A549 (cell line): Measurements from ENCODE around the gene CFAP100. TPM values are rescaled to one million over a fixed set of nuclear protein-coding genes. Genes with fewer than 3 reads are reported as not detected.

Experiments used
- ATAC-seq, 2 experiments: fragments of 200-7000 bp in 1 of 2; fragments of >200 bp in 1 of 2; cut with Nextera tagmentation in 1 of 2; cut with Tn5 transposase in 1 of 2; 3 replicates each; pipeline versions ENCODE4 v1.8.0 to v1.9.1; 2018 to 2020; ENCODE audit warnings: mild to moderate bottlenecking in 1 of 2, moderate library complexity in 1 of 2
- CTCF ChIA-PET: fragments of 300-600 bp; sonication (Branson Sonifier 250); formaldehyde crosslinking; extraction: SDS; loops from one replicate; lab custom pipeline; 2021; ENCODE audit warnings: antibody characterized with exemption, inconsistent platforms; lab: Yijun Ruan, JAX
- POLR2A ChIA-PET: fragments of 350-600 bp; formaldehyde crosslinking; extraction: SDS; loops from one replicate; lab custom pipeline; 2021; ENCODE audit warnings: antibody characterized with exemption, inconsistent platforms; lab: Yijun Ruan, JAX
- DNase-seq, 2 experiments: peaks; one replicate each; pipeline versions ENCODE4 v3.0.0 to v3.0.0-alpha.2; 2011 to 2016; ENCODE audit warnings: low read depth in 1 of 2, low spot score in 1 of 2
- FAIRE-seq: peaks from 2 replicates; lab custom pipeline; 2011; peaks lifted over from hg19 to GRCh38; lab: Jason Lieb, UNC
- H3K27ac ChIP-seq, 2 experiments: fragments of >200 bp; sonication (Bioruptor Twin); formaldehyde crosslinking; 3 replicates each; pipeline ENCODE4 v1.5.1; 2016 to 2017
- H3K4me1 ChIP-seq: fragments of >200 bp; sonication (Bioruptor Twin); formaldehyde crosslinking; 3 replicates; pipeline ENCODE4 v1.6.1; 2016
- H3K4me2 ChIP-seq: fragments of >200 bp; sonication (Bioruptor Twin); formaldehyde crosslinking; 3 replicates; pipeline ENCODE4 v1.6.1; 2016
- H3K4me3 ChIP-seq: fragments of >200 bp; sonication (Bioruptor Twin); formaldehyde crosslinking; 3 replicates; pipeline ENCODE4 v1.5.1; 2016
- H3K9me3 ChIP-seq: fragments of >200 bp; sonication (Bioruptor Twin); formaldehyde crosslinking; 3 replicates; pipeline ENCODE4 v1.6.1; 2016
- BHLHE40 ChIP-seq: IDR thresholded peaks from 2 replicates; pipeline ENCODE4 v1.6.1; 2012; ENCODE audit warnings: low read depth, low read length, inconsistent platforms
- CBX2 ChIP-seq: fragments of 200-600 bp; sonication (generic); IDR thresholded peaks from 2 replicates; pipeline ENCODE4 v1.6.1; 2016; ENCODE audit warnings: low read depth, mild to moderate bottlenecking, borderline replicate concordance
- CBX8 ChIP-seq: fragments of 200-600 bp; sonication (generic); IDR thresholded peaks from 2 replicates; pipeline ENCODE4 v1.6.1; 2016
- CEBPB ChIP-seq, 2 experiments: fragments of >200 bp in 1 of 2; sonication (Bioruptor Twin) in 1 of 2; formaldehyde crosslinking in 1 of 2; IDR thresholded peaks; 2 replicates each; pipeline ENCODE4 v1.6.1; 2012 to 2016
- CHD2 ChIP-seq: fragments of 150-350 bp; IDR thresholded peaks from 2 replicates; pipeline ENCODE4 v1.6.1; 2014; ENCODE audit warnings: low read length; ENCODE audit not compliant: partially characterized antibody
- EHMT2 ChIP-seq: fragments of 200-600 bp; sonication (generic); IDR thresholded peaks from 2 replicates; pipeline ENCODE4 v1.6.1; 2016; ENCODE audit warnings: antibody characterized with exemption, low read depth, mild to moderate bottlenecking, moderate library complexity
- ESRRA ChIP-seq: fragments of 150-350 bp; IDR thresholded peaks from 2 replicates; pipeline ENCODE4 v1.6.1; 2014; ENCODE audit warnings: mild to moderate bottlenecking, low read length, borderline replicate concordance
- FOXS1 ChIP-seq: fragments of 250-450 bp; sonication (Bioruptor Pico); IDR thresholded peaks from 2 replicates; pipeline ENCODE4 v1.5.0; 2020; ENCODE audit warnings: mild to moderate bottlenecking, moderate library complexity
- HOXA7 ChIP-seq: fragments of 250-450 bp; sonication (Bioruptor Pico); IDR thresholded peaks from 2 replicates; pipeline ENCODE4 v1.5.0; 2020; ENCODE audit warnings: mild to moderate bottlenecking, moderate library complexity
- JUN ChIP-seq, 2 experiments: fragments of >200 bp; sonication (Bioruptor Twin); formaldehyde crosslinking; IDR thresholded peaks; 2 replicates in 1 of 2; 3 replicates in 1 of 2; pipeline ENCODE4 v1.6.1; 2016 to 2017
- KDM5A ChIP-seq: fragments of 200-600 bp; sonication (generic); IDR thresholded peaks from 2 replicates; pipeline ENCODE4 v1.6.1; 2016; ENCODE audit warnings: antibody characterized with exemption, mild to moderate bottlenecking
- MAFK ChIP-seq: fragments of 450-650 bp; IDR thresholded peaks from 2 replicates; pipeline ENCODE4 v1.6.1; 2014; ENCODE audit not compliant: partially characterized antibody
- MYC ChIP-seq: IDR thresholded peaks from 2 replicates; pipeline ENCODE4 v1.6.1; 2012; ENCODE audit warnings: mild to moderate bottlenecking, inconsistent platforms, low read length, improper control_type of control experiment, borderline replicate concordance
- PHF8 ChIP-seq: fragments of 200-600 bp; sonication (generic); IDR thresholded peaks from 2 replicates; pipeline ENCODE4 v1.6.1; 2016; ENCODE audit warnings: low read depth, mild to moderate bottlenecking, antibody characterized with exemption, moderate library complexity, borderline replicate concordance
- POLR2A ChIP-seq: IDR thresholded peaks from 2 replicates; pipeline ENCODE4 v1.6.1; 2012; ENCODE audit warnings: mild to moderate bottlenecking, low read length
- POLR2AphosphoS2 ChIP-seq: conservative IDR thresholded peaks from 2 replicates; pipeline ENCODE4 v1.6.1; 2012; ENCODE audit warnings: low read length, improper control_type of control experiment, inconsistent platforms
- RCOR1 ChIP-seq: fragments of 150-350 bp; IDR thresholded peaks from 2 replicates; pipeline ENCODE4 v1.6.1; 2014; ENCODE audit warnings: antibody characterized with exemption, low read length, low read depth
- RFX5 ChIP-seq: fragments of 450-650 bp; IDR thresholded peaks from 2 replicates; pipeline ENCODE4 v1.7.1; 2014; ENCODE audit warnings: antibody characterized with exemption, mild to moderate bottlenecking, moderate library complexity
- RNF2 ChIP-seq: fragments of 200-600 bp; sonication (generic); IDR thresholded peaks from 2 replicates; pipeline ENCODE4 v1.6.1; 2016; ENCODE audit warnings: low read depth, mild to moderate bottlenecking, antibody characterized with exemption, moderate library complexity, borderline replicate concordance
- SMC3 ChIP-seq: fragments of >200 bp; sonication (Bioruptor Twin); formaldehyde crosslinking; IDR thresholded peaks from 3 replicates; pipeline ENCODE4 v1.6.1; 2018; ENCODE audit warnings: inconsistent platforms
- TFCP2L1 ChIP-seq: fragments of 250-450 bp; sonication (Bioruptor Pico); IDR thresholded peaks from 2 replicates; pipeline ENCODE4 v1.5.0; 2021; ENCODE audit warnings: mild to moderate bottlenecking
- ZC3H11A ChIP-seq: fragments of 450-650 bp; IDR thresholded peaks from 2 replicates; pipeline ENCODE4 v1.6.1; 2014; ENCODE audit warnings: antibody characterized with exemption, mild to moderate bottlenecking
- ZSCAN20 ChIP-seq: fragments of 250-450 bp; sonication (Bioruptor Pico); IDR thresholded peaks from 2 replicates; pipeline ENCODE4 v1.8.0; 2022; ENCODE audit warnings: mild to moderate bottlenecking, moderate library complexity
- WGBS: methylation state at CpG from one replicate; pipeline ENCODE4 v1.1.6; 2017; ENCODE audit errors: missing lambda C conversion rate; 5-methylcytosine and 5-hydroxymethylcytosine counted together
- polyA plus RNA-seq, 4 experiments: library from polyadenylated mRNA; depleted of rRNA in 3 of 4; stranded (reverse); fragments of >200 nt; fragmentation: RNase III in 1 of 4; extraction: RNeasy Plus Mini Kit Qiagen cat#74134 plus additional on column Dnase treatment in 1 of 4; gene quantifications; 2 replicates in 3 of 4; 3 replicates in 1 of 4; pipeline ENCODE4 v1.2.3, GENCODE V29; 2011 to 2017
- TF ChIP-seq, protein P1 (sequence below): fragments of 250-450 bp; sonication (Bioruptor Pico); IDR thresholded peaks from 2 replicates; pipeline ENCODE4 v1.5.0; 2021; ENCODE audit warnings: mild to moderate bottlenecking, moderate library complexity, borderline replicate concordance
- TF ChIP-seq, protein P2 (sequence below): fragments of >200 bp; sonication (Bioruptor Twin); formaldehyde crosslinking; IDR thresholded peaks from 2 replicates; pipeline ENCODE4 v1.6.1; 2016
- TF ChIP-seq, protein P3 (sequence below): IDR thresholded peaks from 2 replicates; pipeline ENCODE4 v1.6.1; 2012
- TF ChIP-seq, protein P4 (sequence below): fragments of 250-450 bp; sonication (Bioruptor Pico); IDR thresholded peaks from 2 replicates; pipeline ENCODE4 v1.5.0; 2020; ENCODE audit warnings: low read depth, mild to moderate bottlenecking, moderate library complexity
- TF ChIP-seq, protein P5 (sequence below): fragments of >200 bp; sonication (Bioruptor Twin); formaldehyde crosslinking; IDR thresholded peaks from 3 replicates; pipeline ENCODE4 v1.6.1; 2016
- TF ChIP-seq, protein P6 (sequence below): fragments of >200 bp; sonication (Bioruptor Twin); formaldehyde crosslinking; IDR thresholded peaks from 3 replicates; pipeline ENCODE4 v1.5.1; 2016

Gene CFAP100
- polyA plus RNA-seq, 2 of the 4 experiments (the other 2 are of a cell fraction) = not detected

DNA sequence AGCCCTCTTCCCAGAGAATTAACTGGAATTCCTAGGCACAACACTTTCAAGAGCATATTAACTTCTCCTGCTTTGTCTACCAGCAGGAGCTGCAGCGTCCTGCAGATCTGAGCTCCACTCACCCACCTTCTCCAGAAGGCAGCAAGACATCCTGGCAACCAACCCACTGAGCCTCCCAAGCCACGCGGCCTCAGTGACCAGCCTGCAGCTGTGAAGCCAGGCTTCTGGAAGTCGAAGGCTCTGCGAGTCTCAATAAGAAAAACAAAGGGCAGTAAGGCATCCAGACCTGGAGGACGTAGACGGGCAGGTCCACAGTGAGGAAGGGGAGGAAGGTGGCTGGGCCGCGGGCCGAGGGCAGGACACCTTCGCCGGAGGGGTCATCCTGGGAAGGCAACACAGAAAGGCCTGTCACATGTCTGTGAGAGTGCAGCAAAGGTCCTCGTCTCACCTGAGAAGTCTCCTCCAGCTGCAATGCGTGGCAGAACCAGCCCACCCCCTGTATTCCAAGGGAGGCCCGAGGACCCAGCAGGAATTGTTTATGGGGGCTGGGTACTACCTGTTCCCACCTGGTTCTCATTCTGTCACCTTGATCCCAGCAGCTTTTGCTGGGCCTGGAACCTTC is 44.7 kb downstream of the CFAP100 start:
- no peak for DNase-seq
- ChIA-PET CTCF (interaction anchor here (0.8 to 1.1 kb wide), 3 partner anchors 9 to 240 kb away, joined by 3 read pairs; no protein-coding TSS in a partner anchor), POLR2A (no interaction called here)
- Histone ChIP-seq H3K9me3 (no peaks in the 10 kb centered on the region), H3K4me1 (no peaks in the 10 kb centered on the region), H3K27ac (no peak overlapping the region), H3K4me3 (no peak overlapping the region), H3K4me2 (no peak overlapping the region)
- TF ChIP-seq EHMT2 (no peak), CBX2 (no peak), PHF8 (no peak), TFCP2L1 (no peak), POLR2A (no peak), CBX8 (no peak), MYC (no peak), MAFK (no peak), ESRRA (no peak), JUN (IDR thresholded peaks at IDR 0.05) (no peak), RFX5 (no peak), RCOR1 (no peak), RNF2 (no peak), ZC3H11A (no peak)
- TF ChIP-seq, protein P1, sequence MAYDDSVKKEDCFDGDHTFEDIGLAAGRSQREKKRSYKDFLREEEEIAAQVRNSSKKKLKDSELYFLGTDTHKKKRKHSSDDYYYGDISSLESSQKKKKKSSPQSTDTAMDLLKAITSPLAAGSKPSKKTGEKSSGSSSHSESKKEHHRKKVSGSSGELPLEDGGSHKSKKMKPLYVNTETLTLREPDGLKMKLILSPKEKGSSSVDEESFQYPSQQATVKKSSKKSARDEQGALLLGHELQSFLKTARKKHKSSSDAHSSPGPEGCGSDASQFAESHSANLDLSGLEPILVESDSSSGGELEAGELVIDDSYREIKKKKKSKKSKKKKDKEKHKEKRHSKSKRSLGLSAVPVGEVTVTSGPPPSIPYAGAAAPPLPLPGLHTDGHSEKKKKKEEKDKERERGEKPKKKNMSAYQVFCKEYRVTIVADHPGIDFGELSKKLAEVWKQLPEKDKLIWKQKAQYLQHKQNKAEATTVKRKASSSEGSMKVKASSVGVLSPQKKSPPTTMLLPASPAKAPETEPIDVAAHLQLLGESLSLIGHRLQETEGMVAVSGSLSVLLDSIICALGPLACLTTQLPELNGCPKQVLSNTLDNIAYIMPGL = no peak
- TF ChIP-seq, protein P2, sequence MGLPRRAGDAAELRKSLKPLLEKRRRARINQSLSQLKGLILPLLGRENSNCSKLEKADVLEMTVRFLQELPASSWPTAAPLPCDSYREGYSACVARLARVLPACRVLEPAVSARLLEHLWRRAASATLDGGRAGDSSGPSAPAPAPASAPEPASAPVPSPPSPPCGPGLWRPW = no peak
- TF ChIP-seq, protein P3, sequence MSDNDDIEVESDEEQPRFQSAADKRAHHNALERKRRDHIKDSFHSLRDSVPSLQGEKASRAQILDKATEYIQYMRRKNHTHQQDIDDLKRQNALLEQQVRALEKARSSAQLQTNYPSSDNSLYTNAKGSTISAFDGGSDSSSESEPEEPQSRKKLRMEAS = no peak
- no peak for ATAC-seq
- 90% methylated on average over 15 of the region's 15 CpGs for WGBS
- no peak for FAIRE-seq

DNA sequence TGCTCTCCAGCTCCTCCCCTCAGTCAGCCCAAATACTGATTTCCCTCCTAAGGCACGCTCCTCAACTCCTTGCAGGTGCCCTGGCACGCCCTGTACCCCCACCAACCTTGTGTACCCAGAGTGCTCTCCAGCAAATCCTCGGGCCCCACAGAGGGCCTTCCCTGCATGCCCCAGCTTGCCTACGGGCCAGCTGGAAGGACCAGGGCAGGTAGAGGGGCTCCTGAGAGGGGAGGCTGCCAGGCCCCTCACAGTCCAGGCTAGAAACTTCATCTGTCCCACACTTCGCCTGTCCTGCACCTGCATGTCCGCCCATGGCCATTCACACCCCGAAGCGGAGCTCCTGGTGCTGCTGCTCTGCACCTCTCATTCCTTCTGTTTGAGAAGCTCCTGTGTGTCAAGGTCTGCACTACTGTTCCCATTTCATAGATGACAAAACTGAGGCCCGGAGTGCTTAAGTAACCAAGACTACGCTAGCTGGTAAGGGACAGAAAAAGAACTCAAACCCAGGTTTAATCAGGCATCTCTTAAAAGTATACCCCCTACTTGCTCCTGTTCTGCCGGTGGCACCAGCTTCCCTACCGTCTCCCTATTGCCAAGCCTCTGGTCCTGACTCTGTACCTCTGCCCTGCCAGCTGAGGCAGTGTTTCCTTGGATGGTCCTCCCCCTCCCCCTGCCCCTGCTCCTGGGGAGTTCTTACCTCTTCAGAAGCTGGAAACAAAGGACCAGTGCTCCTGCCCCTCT is 45.4 kb downstream of the CFAP100 start:
- H3K9me3 ChIP-seq = no peaks in the 10 kb centered on the region
- no peak overlapping the region for H3K27ac ChIP-seq
- TF ChIP-seq ZSCAN20 (CRISPR knock-in tag) (no peak), FOXS1 (CRISPR knock-in tag) (no peak), KDM5A (no peak)
- TF ChIP-seq, all 56 proteins: peak for 0
- WGBS = 88% methylated on average over 9 of the region's 12 CpGs
- no peaks in the 10 kb centered on the region for H3K4me1 ChIP-seq
- ChIA-PET POLR2A (no interaction called here), CTCF (interaction anchor here (1.0 to 1.1 kb wide), 2 partner anchors 240 to 306 kb away, joined by 3 read pairs; no protein-coding TSS in a partner anchor)
- H3K4me3 ChIP-seq = no peak overlapping the region
- FAIRE-seq = no peak
- no peak for DNase-seq
- H3K4me2 ChIP-seq = no peak overlapping the region
- ATAC-seq = no peak

DNA sequence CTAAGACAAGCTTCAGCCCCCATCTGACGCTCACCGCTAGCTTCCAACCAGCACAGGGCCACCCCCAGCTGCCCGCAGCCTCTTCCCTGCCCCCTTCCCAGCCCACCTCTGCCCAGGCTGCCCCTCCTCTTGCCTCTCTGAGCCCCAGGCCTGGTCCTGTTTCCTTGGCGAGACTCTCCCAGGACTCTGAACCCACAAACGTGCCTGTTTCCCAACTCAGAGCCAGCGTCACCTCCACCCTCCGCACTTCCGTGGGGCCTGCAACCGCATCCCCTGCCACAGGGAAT is 45.9 kb downstream of the CFAP100 start:
- ChIA-PET POLR2A (no interaction called here), CTCF (interaction anchor here (1.0 kb wide), 1 partner anchor 306 kb away, joined by 3 read pairs; no protein-coding TSS in a partner anchor)
- Histone ChIP-seq H3K4me2 (no peak overlapping the region), H3K4me3 (no peak overlapping the region), H3K27ac (no peak overlapping the region), H3K9me3 (no peaks in the 10 kb centered on the region), H3K4me1 (no peaks in the 10 kb centered on the region)
- no peak for ATAC-seq
- 96% methylated on average over 9 of the region's 9 CpGs for WGBS
- no peak for DNase-seq
- no peak for FAIRE-seq
- TF ChIP-seq SMC3 = no peak
- TF ChIP-seq RNF2 = no peak
- TF ChIP-seq RCOR1 = no peak
- no peak for TF ChIP-seq ZSCAN20 (CRISPR knock-in tag)
- no peak for TF ChIP-seq HOXA7 (CRISPR knock-in tag)
- TF ChIP-seq, protein P4, sequence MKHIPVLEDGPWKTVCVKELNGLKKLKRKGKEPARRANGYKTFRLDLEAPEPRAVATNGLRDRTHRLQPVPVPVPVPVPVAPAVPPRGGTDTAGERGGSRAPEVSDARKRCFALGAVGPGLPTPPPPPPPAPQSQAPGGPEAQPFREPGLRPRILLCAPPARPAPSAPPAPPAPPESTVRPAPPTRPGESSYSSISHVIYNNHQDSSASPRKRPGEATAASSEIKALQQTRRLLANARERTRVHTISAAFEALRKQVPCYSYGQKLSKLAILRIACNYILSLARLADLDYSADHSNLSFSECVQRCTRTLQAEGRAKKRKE (CRISPR knock-in tag) = no peak
- no peak for TF ChIP-seq CHD2
- TF ChIP-seq JUN (IDR thresholded peaks at IDR 0.05) = no peak
- no peak for TF ChIP-seq BHLHE40
- TF ChIP-seq, protein P5, sequence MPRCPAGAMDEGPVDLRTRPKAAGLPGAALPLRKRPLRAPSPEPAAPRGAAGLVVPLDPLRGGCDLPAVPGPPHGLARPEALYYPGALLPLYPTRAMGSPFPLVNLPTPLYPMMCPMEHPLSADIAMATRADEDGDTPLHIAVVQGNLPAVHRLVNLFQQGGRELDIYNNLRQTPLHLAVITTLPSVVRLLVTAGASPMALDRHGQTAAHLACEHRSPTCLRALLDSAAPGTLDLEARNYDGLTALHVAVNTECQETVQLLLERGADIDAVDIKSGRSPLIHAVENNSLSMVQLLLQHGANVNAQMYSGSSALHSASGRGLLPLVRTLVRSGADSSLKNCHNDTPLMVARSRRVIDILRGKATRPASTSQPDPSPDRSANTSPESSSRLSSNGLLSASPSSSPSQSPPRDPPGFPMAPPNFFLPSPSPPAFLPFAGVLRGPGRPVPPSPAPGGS = no peak
- no peak for TF ChIP-seq PHF8
- TF ChIP-seq, protein P6, sequence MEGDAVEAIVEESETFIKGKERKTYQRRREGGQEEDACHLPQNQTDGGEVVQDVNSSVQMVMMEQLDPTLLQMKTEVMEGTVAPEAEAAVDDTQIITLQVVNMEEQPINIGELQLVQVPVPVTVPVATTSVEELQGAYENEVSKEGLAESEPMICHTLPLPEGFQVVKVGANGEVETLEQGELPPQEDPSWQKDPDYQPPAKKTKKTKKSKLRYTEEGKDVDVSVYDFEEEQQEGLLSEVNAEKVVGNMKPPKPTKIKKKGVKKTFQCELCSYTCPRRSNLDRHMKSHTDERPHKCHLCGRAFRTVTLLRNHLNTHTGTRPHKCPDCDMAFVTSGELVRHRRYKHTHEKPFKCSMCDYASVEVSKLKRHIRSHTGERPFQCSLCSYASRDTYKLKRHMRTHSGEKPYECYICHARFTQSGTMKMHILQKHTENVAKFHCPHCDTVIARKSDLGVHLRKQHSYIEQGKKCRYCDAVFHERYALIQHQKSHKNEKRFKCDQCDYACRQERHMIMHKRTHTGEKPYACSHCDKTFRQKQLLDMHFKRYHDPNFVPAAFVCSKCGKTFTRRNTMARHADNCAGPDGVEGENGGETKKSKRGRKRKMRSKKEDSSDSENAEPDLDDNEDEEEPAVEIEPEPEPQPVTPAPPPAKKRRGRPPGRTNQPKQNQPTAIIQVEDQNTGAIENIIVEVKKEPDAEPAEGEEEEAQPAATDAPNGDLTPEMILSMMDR = no peak
- no peak for TF ChIP-seq CEBPB (IDR thresholded peaks at IDR 0.05)
- no peak for TF ChIP-seq POLR2AphosphoS2
